Endothelial cell of umbilical vein (primary cell): ENCODE data around the gene DDX39A. TPM values are rescaled to one million over a fixed set of nuclear protein-coding genes. Genes with fewer than 3 reads are reported as not detected.

Experiments
- BruUV-seq: library from RNA; stranded (reverse); fragments of 400-500 nt; replicated peaks from 2 replicates; lab custom pipeline; 2021; lab: Mats Ljungman, UMichigan
- CTCF ChIA-PET: fragments of 300-600, 350-600 bp; sonication (Branson Sonifier 250); formaldehyde crosslinking; loops from one replicate; lab custom pipeline; 2021; ENCODE audit warnings: antibody characterized with exemption, inconsistent platforms; lab: Charles Lee
- POLR2A ChIA-PET: fragments of 300-600, 350-600 bp; sonication (Branson Sonifier 250); formaldehyde crosslinking; loops from one replicate; lab custom pipeline; 2021; ENCODE audit warnings: antibody characterized with exemption, inconsistent platforms; lab: Charles Lee
- DNase-seq: peaks from one replicate; pipeline ENCODE4 v3.0.0-alpha.2; 2011; ENCODE audit warnings: low read depth, low spot score
- FAIRE-seq: peaks from 2 replicates; lab custom pipeline; 2011; peaks lifted over from hg19 to GRCh38; lab: Jason Lieb, UNC
- H2AFZ ChIP-seq: 2 replicates; pipeline ENCODE4 v1.6.0; 2012; ENCODE audit warnings: low read depth, low read length, control low read depth, inconsistent platforms
- H3K27ac ChIP-seq: 2 replicates; pipeline ENCODE4 v1.5.1; 2011; ENCODE audit warnings: low read depth, mild to moderate bottlenecking, control low read depth, low read length, moderate library complexity; ENCODE audit not compliant: insufficient read depth
- H3K27me3 ChIP-seq, 2 experiments: 2 replicates each; pipeline versions ENCODE4 v1.6.0 to v1.6.1; 2011; ENCODE audit warnings: low read length in 2 of 2, mixed read lengths in 1 of 2; ENCODE audit not compliant: control insufficient read depth in 2 of 2, insufficient read depth in 2 of 2
- H3K36me3 ChIP-seq, 2 experiments: 2 replicates in 1 of 2; 3 replicates in 1 of 2; pipeline ENCODE4 v1.5.1; 2011; ENCODE audit warnings: low read length in 2 of 2, mild to moderate bottlenecking in 1 of 2, moderate library complexity in 1 of 2; ENCODE audit not compliant: control insufficient read depth in 2 of 2, insufficient read depth in 2 of 2; ENCODE audit errors: extremely low read depth in 1 of 2
- H3K4me1 ChIP-seq: 3 replicates; pipeline ENCODE4 v1.5.1; 2011; ENCODE audit warnings: mild to moderate bottlenecking, low read length; ENCODE audit not compliant: control insufficient read depth, insufficient read depth; ENCODE audit errors: extremely low read depth
- H3K4me2 ChIP-seq: 2 replicates; pipeline ENCODE4 v1.6.1; 2011; ENCODE audit warnings: low read length, control low read depth, mixed read lengths; ENCODE audit not compliant: insufficient read depth
- H3K4me3 ChIP-seq, 3 experiments: fragments of 200-600 bp in 1 of 3; sonication (generic), shearing (Covaris generic) in 1 of 3; replicated peaks in 1 of 3; 2 replicates each; pipeline ENCODE4 v1.5.1; 2011 to 2016; ENCODE audit warnings: control low read depth in 3 of 3, low read length in 3 of 3, mild to moderate bottlenecking in 2 of 3, inconsistent platforms in 1 of 3, low read depth in 1 of 3, moderate library complexity in 1 of 3; ENCODE audit not compliant: insufficient read depth in 1 of 3
- H3K79me2 ChIP-seq: 2 replicates; pipeline ENCODE4 v1.6.0; 2012; ENCODE audit warnings: low read length, inconsistent platforms; ENCODE audit not compliant: control insufficient read depth, insufficient read depth
- H3K9ac ChIP-seq: replicated peaks from 2 replicates; pipeline ENCODE3; 2011; ENCODE audit warnings: low read length, control low read depth; ENCODE audit not compliant: insufficient read depth; ENCODE audit errors: extremely low read depth
- H3K9me1 ChIP-seq: replicated peaks from 3 replicates; pipeline ENCODE4 v1.6.0; 2011; ENCODE audit warnings: mild to moderate bottlenecking, low read length; ENCODE audit not compliant: control insufficient read depth, insufficient read depth; ENCODE audit errors: extremely low read depth
- H3K9me3 ChIP-seq: replicated peaks from 2 replicates; pipeline ENCODE4 v1.5.1; 2012; ENCODE audit warnings: low read length, inconsistent platforms; ENCODE audit not compliant: control insufficient read depth, insufficient read depth
- H4K20me1 ChIP-seq: replicated peaks from 2 replicates; pipeline ENCODE3; 2011; ENCODE audit warnings: mild to moderate bottlenecking, low read length; ENCODE audit not compliant: control insufficient read depth, insufficient read depth; ENCODE audit errors: extremely low read depth
- CTCF ChIP-seq, 2 donors: IDR thresholded peaks; 1 replicate in 1 of 2; 2 replicates in 1 of 2; pipeline ENCODE4 v1.5.1; 2011; ENCODE audit warnings: low read length in 2 of 2, mild to moderate bottlenecking in 2 of 2, moderate library complexity in 2 of 2, control low read depth in 1 of 2, inconsistent platforms in 1 of 2, low read depth in 1 of 2; ENCODE audit not compliant: insufficient read depth in 1 of 2; ENCODE audit errors: extremely low read depth in 1 of 2
- POLR2AphosphoS5 ChIP-seq: IDR thresholded peaks from 2 replicates; pipeline ENCODE4 v1.6.1; 2012; ENCODE audit warnings: low read depth, mild to moderate bottlenecking, control low read depth, low read length, moderate library complexity; ENCODE audit not compliant: insufficient read depth
- dilution Hi-C: fragments of 300-500 bp; cut with MboI; formaldehyde crosslinking; loops from one replicate; pipeline ENCODE4 v1.15.0; 2019; ENCODE audit warnings: low sequenced_read_pairs; ENCODE audit not compliant: extremely low pct_ligation_motif_present
- intact Hi-C: fragments of 100-400 bp; cut with micrococcal nuclease; formaldehyde crosslinking; loops from one replicate; pipeline ENCODE4 v1.10.0; 2022
- polyA plus RNA-seq, 4 experiments: library from polyadenylated mRNA; depleted of rRNA in 3 of 4; stranded (reverse) in 3 of 4; unstranded in 1 of 4; fragments of >200 nt; gene quantifications; 2 replicates each; pipeline versions ENCODE4 v1.2.1 to v1.2.3, GENCODE V29; 2011 to 2012; ENCODE audit warnings: missing spikeins in 1 of 4
- total RNA-seq: library from RNA; stranded (reverse); gene quantifications from 2 replicates; pipeline ENCODE4 v1.2.3, GENCODE V29; 2021
- TF ChIP-seq, protein P1 (sequence below): IDR thresholded peaks from 2 replicates; pipeline ENCODE4 v1.6.1; 2011; ENCODE audit not compliant: insufficient read depth, insufficient read length

Gene DDX39A
- total and polyA plus RNA-seq, 2 donors (not counting 3 experiments of a cell fraction or from before 2014, with no cell fraction given): 157 to 158 TPM

- H3K9ac ChIP-seq: no peak overlapping the region
- FAIRE-seq: no peak
Observed at GRCh38 chr19:14443632-14444216, 24.6 kb upstream of the DDX39A start.

More at GRCh38 chr19:14443632-14444216, 24.6 kb upstream of the DDX39A start:
- Histone ChIP-seq H3K36me3 (peaks cover 12 to 52% of the 10 kb centered on the region in 2 experiments), H3K4me1 (peaks cover 17% of the 10 kb centered on the region), H3K9me3 (no peaks in the 10 kb centered on the region), H3K4me3 (no peak overlapping the region), H4K20me1 (no peaks in the 10 kb centered on the region), H3K27ac (no peak overlapping the region), H3K9me1 (no peaks in the 10 kb centered on the region), H3K4me2 (no peak overlapping the region), H3K27me3 (no peaks in the 10 kb centered on the region), H3K79me2 (peaks cover 22% of the 10 kb centered on the region), H2AFZ (no peak overlapping the region)
- intact Hi-C loops: no loop called here
- no peak for TF ChIP-seq POLR2AphosphoS5
- TF ChIP-seq, protein P1, sequence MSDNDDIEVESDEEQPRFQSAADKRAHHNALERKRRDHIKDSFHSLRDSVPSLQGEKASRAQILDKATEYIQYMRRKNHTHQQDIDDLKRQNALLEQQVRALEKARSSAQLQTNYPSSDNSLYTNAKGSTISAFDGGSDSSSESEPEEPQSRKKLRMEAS: peak; percentile 7
- TF ChIP-seq CTCF (IDR thresholded peaks at IDR 0.05; ENCODE audit: extremely low read depth in 1 of 2, insufficient read depth in 1 of 2, low read depth in 1 of 2, low read length in 2 of 2): no peak
- dilution Hi-C loops: no loop called here
- ChIA-PET POLR2A (no interaction called here), CTCF (no interaction called here)
- no peak for DNase-seq
- no TSS peak for BruUV-seq
